SK-N-SH (cell line): ENCODE measurements around the gene OPCML.

Experiments used
- CHD2 ChIP-seq: fragments of 150-350 bp; IDR thresholded peaks from 2 replicates; pipeline ENCODE4 v1.6.1; 2018; ENCODE audit warnings: low read length; ENCODE audit not compliant: partially characterized antibody
- EP300 ChIP-seq, 2 experiments: IDR thresholded peaks; 2 replicates each; pipeline versions ENCODE4 v1.4.0 to v1.6.1; 2012; ENCODE audit warnings: borderline replicate concordance in 1 of 2, low read depth in 1 of 2, low read length in 1 of 2
- EZH2phosphoT487 ChIP-seq: fragments of 200-600 bp; sonication (generic); IDR thresholded peaks from 2 replicates; pipeline ENCODE4 v1.6.1; 2017; ENCODE audit warnings: low read depth, mixed run types, mild to moderate bottlenecking, antibody characterized with exemption, moderate library complexity, borderline replicate concordance
- JUND ChIP-seq: IDR thresholded peaks from 2 replicates; pipeline ENCODE4 v1.4.0; 2012
- NFIC ChIP-seq: IDR thresholded peaks from 2 replicates; pipeline ENCODE4 v1.4.0; 2012; ENCODE audit warnings: borderline replicate concordance
- POLR2AphosphoS5 ChIP-seq: IDR thresholded peaks from 2 replicates; pipeline ENCODE4 v1.6.1; 2012; ENCODE audit warnings: low read depth, low read length
- RAD21 ChIP-seq: IDR thresholded peaks from 2 replicates; pipeline ENCODE4 v1.6.1; 2012; ENCODE audit warnings: mild to moderate bottlenecking, low read length
- SIN3A ChIP-seq: IDR thresholded peaks from 2 replicates; pipeline ENCODE4 v1.6.1; 2012; ENCODE audit warnings: low read depth, mild to moderate bottlenecking, low read length, moderate library complexity, borderline replicate concordance
- SMC3 ChIP-seq: IDR thresholded peaks from 2 replicates; pipeline ENCODE4 v1.6.1; 2012; ENCODE audit warnings: low read depth, low read length, improper control_type of control experiment
- TEAD4 ChIP-seq: IDR thresholded peaks from 2 replicates; pipeline ENCODE4 v1.4.0; 2012; ENCODE audit warnings: mild to moderate bottlenecking, borderline replicate concordance; ENCODE audit not compliant: insufficient read depth
- USF1 ChIP-seq: IDR thresholded peaks from 2 replicates; pipeline ENCODE4 v1.4.0; 2012; ENCODE audit warnings: low read depth, borderline replicate concordance
- TF ChIP-seq, protein P1 (sequence below): fragments of 200-600 bp; sonication (generic); IDR thresholded peaks from 2 replicates; pipeline ENCODE4 v1.6.1; 2017; ENCODE audit warnings: antibody characterized with exemption, mild to moderate bottlenecking, moderate library complexity
- TF ChIP-seq, protein P2 (sequence below): IDR thresholded peaks from 2 replicates; pipeline ENCODE4 v1.6.1; 2012; ENCODE audit warnings: mild to moderate bottlenecking, low read depth, low read length, moderate library complexity
- TF ChIP-seq, protein P3 (sequence below): fragments of 150-350 bp; IDR thresholded peaks from 2 replicates; pipeline ENCODE4 v1.6.1; 2017; ENCODE audit warnings: antibody characterized with exemption, low read length, low read depth, borderline replicate concordance

DNA sequence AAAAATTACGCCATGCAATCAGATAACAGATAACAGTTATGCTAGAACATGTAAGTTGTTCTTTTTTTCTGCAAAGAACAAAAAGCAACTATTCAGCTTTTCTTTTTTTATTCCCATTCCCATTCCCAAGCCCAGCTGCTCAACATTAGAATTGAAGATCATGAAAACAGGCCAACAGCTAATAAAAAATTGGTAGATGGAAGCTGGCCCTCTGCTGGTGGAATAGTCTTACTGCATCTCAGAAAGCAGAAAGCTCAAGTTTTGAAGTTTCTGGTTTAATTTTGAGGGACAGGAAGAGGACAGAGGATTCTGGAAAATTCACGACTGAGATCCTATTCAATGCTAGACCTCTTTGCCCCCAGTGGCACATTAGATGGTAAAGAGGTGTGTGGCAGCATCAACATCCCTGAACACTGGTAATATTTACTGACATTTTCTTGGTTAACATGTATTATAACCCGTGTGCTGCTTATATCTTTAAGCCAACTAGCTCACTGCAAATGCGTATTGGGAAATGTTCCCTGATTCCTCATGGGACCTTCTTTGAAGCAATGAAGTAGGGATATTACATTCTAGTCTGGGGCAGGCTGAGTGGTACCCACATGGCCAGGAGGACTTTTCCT, 591.2 kb downstream of the OPCML start:
- TF ChIP-seq, protein P1, sequence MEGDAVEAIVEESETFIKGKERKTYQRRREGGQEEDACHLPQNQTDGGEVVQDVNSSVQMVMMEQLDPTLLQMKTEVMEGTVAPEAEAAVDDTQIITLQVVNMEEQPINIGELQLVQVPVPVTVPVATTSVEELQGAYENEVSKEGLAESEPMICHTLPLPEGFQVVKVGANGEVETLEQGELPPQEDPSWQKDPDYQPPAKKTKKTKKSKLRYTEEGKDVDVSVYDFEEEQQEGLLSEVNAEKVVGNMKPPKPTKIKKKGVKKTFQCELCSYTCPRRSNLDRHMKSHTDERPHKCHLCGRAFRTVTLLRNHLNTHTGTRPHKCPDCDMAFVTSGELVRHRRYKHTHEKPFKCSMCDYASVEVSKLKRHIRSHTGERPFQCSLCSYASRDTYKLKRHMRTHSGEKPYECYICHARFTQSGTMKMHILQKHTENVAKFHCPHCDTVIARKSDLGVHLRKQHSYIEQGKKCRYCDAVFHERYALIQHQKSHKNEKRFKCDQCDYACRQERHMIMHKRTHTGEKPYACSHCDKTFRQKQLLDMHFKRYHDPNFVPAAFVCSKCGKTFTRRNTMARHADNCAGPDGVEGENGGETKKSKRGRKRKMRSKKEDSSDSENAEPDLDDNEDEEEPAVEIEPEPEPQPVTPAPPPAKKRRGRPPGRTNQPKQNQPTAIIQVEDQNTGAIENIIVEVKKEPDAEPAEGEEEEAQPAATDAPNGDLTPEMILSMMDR: peak; percentile 88
- TF ChIP-seq SIN3A (no peak), EZH2phosphoT487 (no peak), RAD21 (peak; percentile 82), EP300 (IDR thresholded peaks at IDR 0.05; ENCODE audit: borderline replicate concordance in 1 of 2, low read depth in 1 of 2, low read length in 1 of 2) (no peak), NFIC (no peak), JUND (no peak), POLR2AphosphoS5 (no peak), SMC3 (peak; percentile 73), CHD2 (no peak), TEAD4 (no peak), USF1 (no peak)
- TF ChIP-seq, protein P2, sequence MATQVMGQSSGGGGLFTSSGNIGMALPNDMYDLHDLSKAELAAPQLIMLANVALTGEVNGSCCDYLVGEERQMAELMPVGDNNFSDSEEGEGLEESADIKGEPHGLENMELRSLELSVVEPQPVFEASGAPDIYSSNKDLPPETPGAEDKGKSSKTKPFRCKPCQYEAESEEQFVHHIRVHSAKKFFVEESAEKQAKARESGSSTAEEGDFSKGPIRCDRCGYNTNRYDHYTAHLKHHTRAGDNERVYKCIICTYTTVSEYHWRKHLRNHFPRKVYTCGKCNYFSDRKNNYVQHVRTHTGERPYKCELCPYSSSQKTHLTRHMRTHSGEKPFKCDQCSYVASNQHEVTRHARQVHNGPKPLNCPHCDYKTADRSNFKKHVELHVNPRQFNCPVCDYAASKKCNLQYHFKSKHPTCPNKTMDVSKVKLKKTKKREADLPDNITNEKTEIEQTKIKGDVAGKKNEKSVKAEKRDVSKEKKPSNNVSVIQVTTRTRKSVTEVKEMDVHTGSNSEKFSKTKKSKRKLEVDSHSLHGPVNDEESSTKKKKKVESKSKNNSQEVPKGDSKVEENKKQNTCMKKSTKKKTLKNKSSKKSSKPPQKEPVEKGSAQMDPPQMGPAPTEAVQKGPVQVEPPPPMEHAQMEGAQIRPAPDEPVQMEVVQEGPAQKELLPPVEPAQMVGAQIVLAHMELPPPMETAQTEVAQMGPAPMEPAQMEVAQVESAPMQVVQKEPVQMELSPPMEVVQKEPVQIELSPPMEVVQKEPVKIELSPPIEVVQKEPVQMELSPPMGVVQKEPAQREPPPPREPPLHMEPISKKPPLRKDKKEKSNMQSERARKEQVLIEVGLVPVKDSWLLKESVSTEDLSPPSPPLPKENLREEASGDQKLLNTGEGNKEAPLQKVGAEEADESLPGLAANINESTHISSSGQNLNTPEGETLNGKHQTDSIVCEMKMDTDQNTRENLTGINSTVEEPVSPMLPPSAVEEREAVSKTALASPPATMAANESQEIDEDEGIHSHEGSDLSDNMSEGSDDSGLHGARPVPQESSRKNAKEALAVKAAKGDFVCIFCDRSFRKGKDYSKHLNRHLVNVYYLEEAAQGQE: no peak
- TF ChIP-seq, protein P3, sequence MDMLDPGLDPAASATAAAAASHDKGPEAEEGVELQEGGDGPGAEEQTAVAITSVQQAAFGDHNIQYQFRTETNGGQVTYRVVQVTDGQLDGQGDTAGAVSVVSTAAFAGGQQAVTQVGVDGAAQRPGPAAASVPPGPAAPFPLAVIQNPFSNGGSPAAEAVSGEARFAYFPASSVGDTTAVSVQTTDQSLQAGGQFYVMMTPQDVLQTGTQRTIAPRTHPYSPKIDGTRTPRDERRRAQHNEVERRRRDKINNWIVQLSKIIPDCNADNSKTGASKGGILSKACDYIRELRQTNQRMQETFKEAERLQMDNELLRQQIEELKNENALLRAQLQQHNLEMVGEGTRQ: no peak
